Smooth muscle cell (in vitro differentiated cells): ENCODE data around the gene APH1A. TPM values are rescaled to one million over a fixed set of nuclear protein-coding genes. Genes with fewer than 3 reads are reported as not detected.

Experiments
- DNase-seq: peaks from one replicate; lab custom pipeline; 2025; ENCODE audit not compliant: unreplicated experiment; lab: John Stamatoyannopoulos, UW
- H2AFZ ChIP-seq: fragments of 200-600 bp; sonication (generic); 2 replicates; pipeline ENCODE4 v1.6.0; 2016; ENCODE audit warnings: antibody characterized with exemption, low read depth, mild to moderate bottlenecking
- H3F3A ChIP-seq: fragments of 200-600 bp; sonication (generic); 2 replicates; pipeline ENCODE4 v1.6.0; 2017; ENCODE audit warnings: antibody characterized with exemption, low read depth
- H3K27ac ChIP-seq: fragments of 200-600 bp; sonication (generic); 2 replicates; pipeline ENCODE4 v1.5.1; 2016; ENCODE audit warnings: low read depth, mild to moderate bottlenecking
- H3K27me3 ChIP-seq: fragments of 200-600 bp; sonication (generic); 2 replicates; pipeline ENCODE4 v1.6.1; 2016; ENCODE audit warnings: low read depth, mild to moderate bottlenecking
- H3K36me3 ChIP-seq: fragments of 200-600 bp; sonication (generic); 2 replicates; pipeline ENCODE4 v1.5.1; 2016; ENCODE audit warnings: low read depth
- H3K4me1 ChIP-seq: fragments of 200-600 bp; sonication (generic); 2 replicates; pipeline ENCODE4 v1.5.1; 2016; ENCODE audit warnings: low read depth
- H3K4me2 ChIP-seq: fragments of 200-600 bp; sonication (generic); 2 replicates; pipeline ENCODE4 v1.6.0; 2016; ENCODE audit warnings: mild to moderate bottlenecking
- H3K4me3 ChIP-seq: fragments of 200-600 bp; sonication (generic); 2 replicates; pipeline ENCODE4 v1.5.1; 2016; ENCODE audit warnings: mild to moderate bottlenecking
- H3K79me2 ChIP-seq: fragments of 200-600 bp; sonication (generic); 2 replicates; pipeline ENCODE4 v1.6.0; 2016; ENCODE audit warnings: low read depth, mild to moderate bottlenecking
- H3K9ac ChIP-seq: fragments of 200-600 bp; sonication (generic); 2 replicates; pipeline ENCODE4 v1.6.0; 2016; ENCODE audit warnings: low read depth
- H3K9me3 ChIP-seq: fragments of 200-600 bp; sonication (generic); replicated peaks from 2 replicates; pipeline ENCODE4 v1.5.1; 2016; ENCODE audit warnings: low read depth
- H4K20me1 ChIP-seq: fragments of 200-600 bp; sonication (generic); 2 replicates; pipeline ENCODE4 v1.6.0; 2016; ENCODE audit warnings: low read depth
- CTCF ChIP-seq: fragments of 200-600 bp; sonication (generic); IDR thresholded peaks from 2 replicates; pipeline ENCODE4 v1.5.1; 2017; ENCODE audit warnings: borderline replicate concordance, mild to moderate bottlenecking, antibody characterized with exemption; ENCODE audit not compliant: insufficient read depth, poor library complexity, severe bottlenecking
- WGBS: methylation state at CpG from one replicate; pipeline ENCODE4 v1.1.7; 2016; ENCODE audit warnings: low lambda C conversion rate; 5-methylcytosine and 5-hydroxymethylcytosine counted together
- polyA plus RNA-seq: library from polyadenylated mRNA; unstranded; fragments of >200 nt; fragmentation: Nextera tagmentation; extraction: Ambion mirVana; gene quantifications from 2 replicates; pipeline ENCODE4 v1.2.1, GENCODE V29; 2016
- total RNA-seq: library from RNA; depleted of rRNA; stranded (reverse); fragments of >200 nt; gene quantifications from 2 replicates; pipeline ENCODE4 v1.2.3, GENCODE V29; 2014

The APH1A gene
- total and polyA plus RNA-seq, 2 experiments from 2014 or later: 43.4 to 74.8 TPM

DNA sequence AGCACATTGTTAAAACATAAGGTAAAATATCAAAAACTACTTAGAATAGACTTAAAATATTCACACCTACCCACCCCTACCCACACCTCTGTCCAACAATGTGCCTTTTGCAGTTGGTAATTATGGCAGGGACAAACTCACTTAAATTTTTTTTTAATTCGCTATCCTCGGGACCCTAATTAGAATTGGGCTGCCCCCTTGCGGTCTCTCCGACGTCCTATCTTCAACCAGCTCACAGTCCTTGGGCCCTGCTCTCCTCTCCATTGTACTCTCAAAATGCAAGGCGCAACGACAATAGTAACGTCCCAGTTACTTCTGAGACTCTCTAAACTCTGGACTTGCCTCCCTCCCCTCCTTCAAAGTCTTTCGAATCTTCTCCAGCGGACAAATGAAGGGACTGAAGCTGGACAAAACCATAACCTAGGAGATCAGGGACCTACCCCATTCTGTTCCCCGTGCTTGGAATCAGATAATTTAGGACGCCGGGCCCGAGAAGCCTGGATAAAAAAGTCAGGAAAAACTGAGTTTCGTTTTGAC lies 12.5 kb upstream of the APH1A start:
- Histone ChIP-seq H3K79me2 (no peaks in the 10 kb centered on the region), H3K36me3 (no peaks in the 10 kb centered on the region), H2AFZ (peak overlapping the region; percentile 75), H3K9me3 (no peaks in the 10 kb centered on the region), H3K4me1 (peaks cover 11% of the 10 kb centered on the region), H3K27me3 (no peaks in the 10 kb centered on the region), H3K4me2 (peak overlapping the region; percentile 82), H3K9ac (peak overlapping the region; percentile 60), H4K20me1 (no peaks in the 10 kb centered on the region), H3F3A (no peaks in the 10 kb centered on the region), H3K27ac (peak overlapping the region; percentile 66), H3K4me3 (peak overlapping the region; percentile 55)
- DNase-seq: peak; percentile 18
- WGBS: 4% methylated on average over 15 of the region's 15 CpGs
- peak; percentile 55 for TF ChIP-seq CTCF

DNA sequence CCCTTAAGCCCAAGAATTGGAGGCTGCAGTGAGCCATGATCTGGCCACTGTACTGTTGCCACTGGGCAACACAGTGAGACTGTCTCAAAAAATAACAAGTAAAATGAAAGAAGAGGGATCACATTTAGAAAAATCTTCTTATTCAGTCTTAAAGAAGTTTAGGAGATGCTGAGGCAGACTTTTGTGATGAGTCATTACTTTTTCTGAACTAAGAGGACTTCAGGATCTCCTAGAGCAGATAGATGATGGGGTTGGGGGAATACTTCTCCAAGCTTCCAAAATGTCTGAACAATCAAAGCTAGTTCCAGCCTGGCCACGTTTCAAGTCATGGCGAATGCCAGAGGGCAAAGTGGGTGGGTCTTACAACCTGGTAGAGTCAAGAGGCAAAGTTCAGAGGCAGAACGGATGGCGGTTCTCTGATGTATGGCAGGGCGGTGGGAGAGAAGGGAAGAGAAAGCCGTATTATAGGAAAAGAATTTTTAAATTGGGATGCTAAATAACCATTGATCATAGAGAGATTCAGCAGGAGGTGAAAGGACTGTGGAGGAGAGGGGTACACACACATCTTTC lies 11.4 kb upstream of the APH1A start:
- Histone ChIP-seq H3K27ac (no peak overlapping the region), H3K4me1 (peaks cover 11% of the 10 kb centered on the region), H3K79me2 (no peaks in the 10 kb centered on the region), H3K4me2 (no peak overlapping the region), H3F3A (no peaks in the 10 kb centered on the region), H3K9me3 (no peaks in the 10 kb centered on the region), H3K36me3 (no peaks in the 10 kb centered on the region), H3K4me3 (no peak overlapping the region), H3K27me3 (no peaks in the 10 kb centered on the region), H4K20me1 (no peaks in the 10 kb centered on the region), H3K9ac (no peak overlapping the region), H2AFZ (no peak overlapping the region)
- TF ChIP-seq CTCF: no peak
- 86% methylated on average over 6 of the region's 6 CpGs for WGBS
- DNase-seq: no peak

- no peak overlapping the region for H3K4me2 ChIP-seq
Measured at GRCh38 chr1:150273311-150273710, 4.5 kb upstream of the APH1A start.

More at GRCh38 chr1:150273311-150273710, 4.5 kb upstream of the APH1A start:
- Histone ChIP-seq H3K79me2 (peaks cover 5% of the 10 kb centered on the region), H3K27me3 (no peaks in the 10 kb centered on the region), H3K27ac (no peak overlapping the region), H3K36me3 (no peaks in the 10 kb centered on the region), H3K4me3 (no peak overlapping the region), H2AFZ (peak overlapping the region; percentile 72), H3K9ac (no peak overlapping the region), H4K20me1 (no peaks in the 10 kb centered on the region), H3K9me3 (no peaks in the 10 kb centered on the region), H3F3A (no peaks in the 10 kb centered on the region), H3K4me1 (peaks cover 16% of the 10 kb centered on the region)
- DNase-seq: no peak
- 89% methylated on average over 1 of the region's 1 CpG for WGBS
- TF ChIP-seq CTCF: no peak
